ENCODE measurements around the gene PDE6A.

GRCh38 chr5:149951138-149951749 is 6.7 kb upstream of the PDE6A start:
- TF ChIP-seq CTCF (IDR thresholded peaks at IDR 0.05; ENCODE audit: insufficient read depth, low read length) (no peak), POLR2AphosphoS5 (IDR thresholded peaks at IDR 0.05; ENCODE audit: low read depth) (no peak), SPI1 (IDR thresholded peaks at IDR 0.05; ENCODE audit: borderline replicate concordance, low read depth) (no peak)

Measured in HL-60 (cell line).